MG63 (cell line): Measurements from ENCODE around the gene EGR1. TPM values are rescaled to one million over a fixed set of nuclear protein-coding genes. Genes with fewer than 3 reads are reported as not detected.

Experiments used
- DNase-seq: peaks from one replicate; pipeline ENCODE4 v3.0.0-alpha.2; 2020
- H3K27me3 ChIP-seq: fragments of 250-450 bp; sonication (Bioruptor Pico); 2 replicates; pipeline ENCODE4 v1.5.1; 2020; ENCODE audit warnings: mild to moderate bottlenecking, moderate library complexity
- H3K36me3 ChIP-seq: fragments of 250-450 bp; sonication (Bioruptor Pico); 2 replicates; pipeline ENCODE4 v1.5.1; 2020; ENCODE audit warnings: mild to moderate bottlenecking, moderate library complexity
- H3K4me3 ChIP-seq: fragments of 250-450 bp; sonication (Bioruptor Pico); 2 replicates; pipeline ENCODE4 v1.5.1; 2020; ENCODE audit warnings: mild to moderate bottlenecking, moderate library complexity
- H3K9me3 ChIP-seq: fragments of 250-450 bp; sonication (Bioruptor Pico); 2 replicates; pipeline ENCODE4 v1.5.1; 2020; ENCODE audit warnings: mild to moderate bottlenecking, moderate library complexity
- total RNA-seq: library from RNA; depleted of rRNA; stranded (reverse); fragments of >200 nt; shearing (Covaris generic); gene quantifications from 2 replicates; pipeline ENCODE4 v1.2.3, GENCODE V29; 2014; ENCODE audit warnings: low replicate concordance

The EGR1 gene
- total RNA-seq, 1 experiment from 2014 or later, result 1.2 TPM

- H3K36me3 ChIP-seq, result no peaks in the 10 kb centered on the region
- H3K4me3 ChIP-seq, result no peak overlapping the region
- H3K27me3 ChIP-seq, result no peaks in the 10 kb centered on the region
- H3K9me3 ChIP-seq, result no peaks in the 10 kb centered on the region
- DNase-seq, result peak; percentile 65
Measured at GRCh38 chr5:138448481-138449398, 16.5 kb upstream of the EGR1 start.

- no peak overlapping the region for H3K4me3 ChIP-seq
- H3K9me3 ChIP-seq, result no peaks in the 10 kb centered on the region
- H3K27me3 ChIP-seq, result no peaks in the 10 kb centered on the region
- peak; percentile 88 for DNase-seq
- H3K36me3 ChIP-seq, result no peaks in the 10 kb centered on the region
Measured at GRCh38 chr5:138449501-138450239, 15.6 kb upstream of the EGR1 start.

GRCh38 chr5:138450971-138451370, 14.3 kb upstream of the EGR1 start:
- Histone ChIP-seq H3K36me3 (no peaks in the 10 kb centered on the region), H3K27me3 (no peaks in the 10 kb centered on the region), H3K9me3 (no peaks in the 10 kb centered on the region), H3K4me3 (no peak overlapping the region)
- no peak for DNase-seq

- Histone ChIP-seq H3K27me3 (no peaks in the 10 kb centered on the region), H3K36me3 (no peaks in the 10 kb centered on the region), H3K4me3 (no peak overlapping the region), H3K9me3 (no peaks in the 10 kb centered on the region)
- DNase-seq, result no peak
Measured at GRCh38 chr5:138452720-138453119, 12.6 kb upstream of the EGR1 start.

GRCh38 chr5:138453590-138453989, 11.7 kb upstream of the EGR1 start:
- no peaks in the 10 kb centered on the region for H3K27me3 ChIP-seq
- no peak for DNase-seq
- H3K9me3 ChIP-seq, result no peaks in the 10 kb centered on the region
- no peaks in the 10 kb centered on the region for H3K36me3 ChIP-seq
- H3K4me3 ChIP-seq, result no peak overlapping the region

- Histone ChIP-seq H3K36me3 (no peaks in the 10 kb centered on the region), H3K27me3 (no peaks in the 10 kb centered on the region), H3K9me3 (no peaks in the 10 kb centered on the region), H3K4me3 (no peak overlapping the region)
- DNase-seq, result no peak
Measured at GRCh38 chr5:138454121-138454520, 11.2 kb upstream of the EGR1 start.

- Histone ChIP-seq H3K9me3 (no peaks in the 10 kb centered on the region), H3K27me3 (no peaks in the 10 kb centered on the region), H3K36me3 (no peaks in the 10 kb centered on the region), H3K4me3 (no peak overlapping the region)
- DNase-seq, result no peak
Measured at GRCh38 chr5:138455232-138455930, 9.9 kb upstream of the EGR1 start.

GRCh38 chr5:138457531-138458275, 7.6 kb upstream of the EGR1 start:
- no peak overlapping the region for H3K4me3 ChIP-seq
- no peaks in the 10 kb centered on the region for H3K36me3 ChIP-seq
- no peaks in the 10 kb centered on the region for H3K27me3 ChIP-seq
- no peak for DNase-seq
- no peaks in the 10 kb centered on the region for H3K9me3 ChIP-seq

GRCh38 chr5:138458384-138458783, 6.9 kb upstream of the EGR1 start:
- no peaks in the 10 kb centered on the region for H3K36me3 ChIP-seq
- DNase-seq, result no peak

GRCh38 chr5:138458856-138459255, 6.4 kb upstream of the EGR1 start:
- Histone ChIP-seq H3K4me3 (no peak overlapping the region), H3K9me3 (no peaks in the 10 kb centered on the region), H3K27me3 (no peaks in the 10 kb centered on the region), H3K36me3 (no peaks in the 10 kb centered on the region)
- no peak for DNase-seq

More at GRCh38 chr5:138458384-138458783, 6.9 kb upstream of the EGR1 start:
- Histone ChIP-seq H3K9me3 (no peaks in the 10 kb centered on the region), H3K27me3 (no peaks in the 10 kb centered on the region), H3K4me3 (no peak overlapping the region)

- Histone ChIP-seq H3K4me3 (no peak overlapping the region), H3K36me3 (no peaks in the 10 kb centered on the region), H3K9me3 (no peaks in the 10 kb centered on the region), H3K27me3 (no peaks in the 10 kb centered on the region)
- no peak for DNase-seq
Measured at GRCh38 chr5:138459311-138459933, 5.9 kb upstream of the EGR1 start.

- no peak overlapping the region for H3K4me3 ChIP-seq
- H3K36me3 ChIP-seq, result no peaks in the 10 kb centered on the region
- no peak for DNase-seq
- no peaks in the 10 kb centered on the region for H3K9me3 ChIP-seq
- H3K27me3 ChIP-seq, result no peaks in the 10 kb centered on the region
Measured at GRCh38 chr5:138460032-138460693, 5.1 kb upstream of the EGR1 start.

- no peaks in the 10 kb centered on the region for H3K9me3 ChIP-seq
- no peak overlapping the region for H3K4me3 ChIP-seq
- peak; percentile 77 for DNase-seq
Measured at GRCh38 chr5:138461343-138462125, 3.7 kb upstream of the EGR1 start.

GRCh38 chr5:138463419-138464007, 1.8 kb upstream of the EGR1 start:
- Histone ChIP-seq H3K4me3 (peak overlapping the region; percentile 95), H3K36me3 (peaks cover 26% of the 10 kb centered on the region), H3K9me3 (no peaks in the 10 kb centered on the region), H3K27me3 (no peaks in the 10 kb centered on the region)
- no peak for DNase-seq

More at GRCh38 chr5:138461343-138462125, 3.7 kb upstream of the EGR1 start:
- Histone ChIP-seq H3K36me3 (peaks cover 8% of the 10 kb centered on the region), H3K27me3 (no peaks in the 10 kb centered on the region)

GRCh38 chr5:138464008-138464387, 1.3 kb upstream of the EGR1 start:
- peak; percentile 98 for DNase-seq
- H3K4me3 ChIP-seq, result peak overlapping the region; percentile 95
- H3K27me3 ChIP-seq, result no peaks in the 10 kb centered on the region
- H3K36me3 ChIP-seq, result peaks cover 26% of the 10 kb centered on the region
- no peaks in the 10 kb centered on the region for H3K9me3 ChIP-seq
